ENCODE data around the gene ATP2A2. TPM values are rescaled to one million over a fixed set of nuclear protein-coding genes. Genes with fewer than 3 reads are reported as not detected.

Gene ATP2A2
- total RNA-seq, 1 experiment from 2014 or later, result 437 TPM

DNA sequence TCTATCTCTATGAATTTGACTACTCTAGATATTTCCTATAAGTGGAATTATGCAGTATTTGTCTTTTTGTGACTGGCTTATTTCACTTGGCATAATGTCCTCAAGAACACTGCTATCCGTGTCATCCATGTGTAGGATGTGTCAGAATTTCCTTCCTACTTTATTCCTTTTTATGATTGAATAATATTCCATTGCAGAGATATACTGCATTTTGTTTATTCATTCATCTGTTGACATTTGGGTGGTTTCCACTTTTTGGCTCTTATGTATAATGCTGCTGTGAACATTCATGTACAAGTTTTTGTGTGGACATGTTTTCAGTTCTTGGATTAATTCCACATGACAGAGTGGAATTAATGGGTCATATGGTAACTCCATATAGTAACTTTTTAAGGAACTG is 45.7 kb upstream of the ATP2A2 start:
- Mint-ChIP-seq H3K27me3 (ENCODE audit: unreplicated experiment) (no peaks in the 10 kb centered on the region), H3K4me1 (ENCODE audit: low read depth, unreplicated experiment) (peaks cover 28% of the 10 kb centered on the region), H3K36me3 (ENCODE audit: insufficient read depth, unreplicated experiment) (no peaks in the 10 kb centered on the region), H3K4me3 (ENCODE audit: low read depth, unreplicated experiment) (no peak overlapping the region), H3K27ac (ENCODE audit: unreplicated experiment) (peak overlapping the region; percentile 44), H3K9me3 (ENCODE audit: low read depth, unreplicated experiment) (no peaks in the 10 kb centered on the region)
- DNase-seq, result no peak
- TF ChIP-seq CTCF (IDR thresholded peaks at IDR 0.05; ENCODE audit: unreplicated experiment), result no peak
- CTCF ChIA-PET, result no interaction called here
- intact Hi-C loops (cut with micrococcal nuclease; ENCODE audit: unreplicated experiment), result no loop called here
- BruUV-seq (replicated peaks), result no TSS peak

- CTCF ChIA-PET, result no interaction called here
- H3K27ac Mint-ChIP-seq (ENCODE audit: unreplicated experiment), result no peak overlapping the region
- intact Hi-C loops (cut with micrococcal nuclease; ENCODE audit: unreplicated experiment), result no loop called here
- no peaks in the 10 kb centered on the region for H3K27me3 Mint-ChIP-seq (ENCODE audit: unreplicated experiment)
- BruUV-seq (replicated peaks), result no TSS peak
- peaks cover 14% of the 10 kb centered on the region for H3K36me3 Mint-ChIP-seq (ENCODE audit: insufficient read depth, unreplicated experiment)
- H3K9me3 Mint-ChIP-seq (ENCODE audit: low read depth, unreplicated experiment), result no peaks in the 10 kb centered on the region
- TF ChIP-seq CTCF (IDR thresholded peaks at IDR 0.05; ENCODE audit: unreplicated experiment), result no peak
- H3K4me3 Mint-ChIP-seq (ENCODE audit: low read depth, unreplicated experiment), result no peak overlapping the region
- DNase-seq, result no peak
- peaks cover 34% of the 10 kb centered on the region for H3K4me1 Mint-ChIP-seq (ENCODE audit: low read depth, unreplicated experiment)
Observed at GRCh38 chr12:110243227-110243626, 37.8 kb upstream of the ATP2A2 start.

DNA sequence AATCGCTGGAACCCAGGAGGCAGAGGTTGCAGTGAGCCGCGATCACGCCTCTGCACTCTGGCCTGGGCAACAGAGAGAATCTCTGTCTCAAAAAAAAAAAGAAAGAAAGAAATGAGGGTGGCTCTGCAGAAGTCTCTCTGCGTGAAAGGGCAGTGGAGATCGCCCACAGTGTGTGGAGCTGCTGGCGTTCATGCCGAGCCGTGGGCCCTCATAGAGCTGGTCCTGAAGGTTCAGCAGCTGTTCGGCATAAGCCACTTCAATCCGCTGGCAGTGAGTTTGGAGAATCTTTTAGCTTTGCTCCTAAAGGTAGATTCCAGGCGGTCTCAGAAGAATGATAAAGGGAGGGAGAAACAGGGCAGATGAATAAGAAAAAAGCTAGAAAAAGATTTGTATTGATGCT is 36.7 kb upstream of the ATP2A2 start:
- Mint-ChIP-seq H3K4me1 (ENCODE audit: low read depth, unreplicated experiment) (peaks cover 46% of the 10 kb centered on the region), H3K9me3 (ENCODE audit: low read depth, unreplicated experiment) (no peaks in the 10 kb centered on the region), H3K27me3 (ENCODE audit: unreplicated experiment) (no peaks in the 10 kb centered on the region), H3K4me3 (ENCODE audit: low read depth, unreplicated experiment) (no peak overlapping the region), H3K36me3 (ENCODE audit: insufficient read depth, unreplicated experiment) (peaks cover 14% of the 10 kb centered on the region), H3K27ac (ENCODE audit: unreplicated experiment) (no peak overlapping the region)
- CTCF ChIA-PET, result interaction anchor here (0.7 kb wide), 1 partner anchor 1197 kb away, joined by 3 read pairs; no protein-coding TSS in a partner anchor
- intact Hi-C loops (cut with micrococcal nuclease; ENCODE audit: unreplicated experiment), result no loop called here
- no peak for TF ChIP-seq CTCF (IDR thresholded peaks at IDR 0.05; ENCODE audit: unreplicated experiment)
- no TSS peak for BruUV-seq (replicated peaks)
- DNase-seq, result no peak

DNA sequence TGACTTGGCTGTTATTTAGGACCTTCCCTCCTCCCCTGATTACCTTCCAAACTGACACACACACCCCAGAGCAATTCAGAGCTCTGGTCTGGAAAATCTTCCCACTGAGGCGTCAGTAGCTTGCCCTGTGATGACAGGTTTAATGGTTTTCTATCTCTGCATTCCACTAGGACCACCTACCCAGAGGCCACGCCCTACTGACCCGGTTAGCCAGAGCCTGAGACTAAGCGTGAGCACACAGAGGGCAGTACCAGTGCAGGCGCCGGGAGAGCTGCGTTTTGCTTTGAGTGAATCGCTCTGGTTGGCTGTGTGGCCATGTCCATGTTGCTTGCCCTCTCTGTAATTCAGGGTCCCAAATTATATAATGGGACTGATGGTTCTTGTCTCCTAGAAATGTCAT is 36.2 kb upstream of the ATP2A2 start:
- no peak for TF ChIP-seq CTCF (IDR thresholded peaks at IDR 0.05; ENCODE audit: unreplicated experiment)
- no peaks in the 10 kb centered on the region for H3K27me3 Mint-ChIP-seq (ENCODE audit: unreplicated experiment)
- peaks cover 17% of the 10 kb centered on the region for H3K36me3 Mint-ChIP-seq (ENCODE audit: insufficient read depth, unreplicated experiment)
- intact Hi-C loops (cut with micrococcal nuclease; ENCODE audit: unreplicated experiment), result loop anchor here (1.0 kb wide), 1 partner anchor 145 kb away; no protein-coding TSS in a partner anchor
- H3K4me1 Mint-ChIP-seq (ENCODE audit: low read depth, unreplicated experiment), result peaks cover 49% of the 10 kb centered on the region
- H3K27ac Mint-ChIP-seq (ENCODE audit: unreplicated experiment), result peak overlapping the region; percentile 7
- no TSS peak for BruUV-seq (replicated peaks)
- H3K4me3 Mint-ChIP-seq (ENCODE audit: low read depth, unreplicated experiment), result no peak overlapping the region
- CTCF ChIA-PET, result interaction anchor here (0.7 kb wide), 1 partner anchor 1197 kb away, joined by 3 read pairs; no protein-coding TSS in a partner anchor
- DNase-seq, result no peak
- no peaks in the 10 kb centered on the region for H3K9me3 Mint-ChIP-seq (ENCODE audit: low read depth, unreplicated experiment)

Data from Calu3 (cell line).